ENCODE data around the gene ZNF207. TPM values are rescaled to one million over a fixed set of nuclear protein-coding genes. Genes with fewer than 3 reads are reported as not detected.

Gene ZNF207
- total and polyA plus RNA-seq, 2 of the 8 experiments (the other 6 are each of a cell fraction or from before 2014, with no cell fraction given): 268 to 286 TPM

GRCh38 chr17:32370426-32370825 is 20.5 kb downstream of the ZNF207 start (continued):
- TF ChIP-seq CHD7 (IDR thresholded peaks at IDR 0.05; ENCODE audit: insufficient replicate concordance, low read length) (no peak), BRCA1 (IDR thresholded peaks at IDR 0.05; ENCODE audit: low read depth, low read length) (no peak), YY1 (IDR thresholded peaks at IDR 0.05; ENCODE audit: low read depth, low read length) (no peak), CHD2 (IDR thresholded peaks at IDR 0.05; ENCODE audit: low read length) (no peak), SRF (IDR thresholded peaks at IDR 0.05; ENCODE audit: low read depth, low read length) (no peak), RAD21 (IDR thresholded peaks at IDR 0.05 in 1 of 2, conservative IDR thresholded peaks at IDR 0.05 in 1 of 2; ENCODE audit: low read depth in 2 of 2, low read length in 2 of 2) (no peak), TAF1 (IDR thresholded peaks at IDR 0.05; ENCODE audit: low read depth, low read length) (no peak), HDAC2 (IDR thresholded peaks at IDR 0.05; ENCODE audit: borderline replicate concordance in 1 of 2, low read depth in 2 of 2, low read length in 2 of 2) (no peak), RFX5 (IDR thresholded peaks at IDR 0.05; ENCODE audit: borderline replicate concordance, low read depth, low read length) (no peak), RNF2 (IDR thresholded peaks at IDR 0.05; ENCODE audit: borderline replicate concordance, low read depth, low read length, missing control alignments, poor library complexity, severe bottlenecking) (no peak)
- TF ChIP-seq, protein P1, sequence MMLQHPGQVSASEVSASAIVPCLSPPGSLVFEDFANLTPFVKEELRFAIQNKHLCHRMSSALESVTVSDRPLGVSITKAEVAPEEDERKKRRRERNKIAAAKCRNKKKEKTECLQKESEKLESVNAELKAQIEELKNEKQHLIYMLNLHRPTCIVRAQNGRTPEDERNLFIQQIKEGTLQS (IDR thresholded peaks at IDR 0.05; ENCODE audit: insufficient read depth, low read depth, low read length): no peak
